ENCODE data around the gene UGT8. TPM values are rescaled to one million over a fixed set of nuclear protein-coding genes. Genes with fewer than 3 reads are reported as not detected.

The UGT8 gene
- total RNA-seq, 4 donors from 2014 or later = 0.73 to 2.6 (median 1.7) TPM

DNA sequence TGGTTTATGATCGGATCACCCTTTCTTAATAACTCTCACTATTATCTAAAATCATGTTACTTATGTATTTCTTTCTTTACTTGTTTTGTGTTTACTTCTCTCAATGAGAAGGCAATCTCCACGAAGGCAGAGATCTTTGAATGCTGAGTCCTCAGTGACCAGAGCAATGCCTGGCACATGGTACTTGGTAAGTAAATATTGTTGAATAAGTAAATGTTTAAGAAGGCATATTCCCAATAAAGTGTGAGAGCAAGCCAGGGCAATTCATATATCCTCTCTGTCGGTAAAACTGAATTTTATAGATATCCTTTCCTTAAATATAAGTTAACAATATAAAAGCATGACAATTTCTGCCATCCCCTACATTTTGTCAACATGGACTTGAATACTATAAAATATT is 94.4 kb downstream of the UGT8 start:
- H3K27ac ChIP-seq = no peak overlapping the region
- no peaks in the 10 kb centered on the region for H3K9me3 ChIP-seq
- TF ChIP-seq POLR2AphosphoS5 (IDR thresholded peaks at IDR 0.05) (no peak), POLR2A (IDR thresholded peaks at IDR 0.05) (no peak), EP300 (IDR thresholded peaks at IDR 0.05) (no peak)
- TF ChIP-seq, protein P1, sequence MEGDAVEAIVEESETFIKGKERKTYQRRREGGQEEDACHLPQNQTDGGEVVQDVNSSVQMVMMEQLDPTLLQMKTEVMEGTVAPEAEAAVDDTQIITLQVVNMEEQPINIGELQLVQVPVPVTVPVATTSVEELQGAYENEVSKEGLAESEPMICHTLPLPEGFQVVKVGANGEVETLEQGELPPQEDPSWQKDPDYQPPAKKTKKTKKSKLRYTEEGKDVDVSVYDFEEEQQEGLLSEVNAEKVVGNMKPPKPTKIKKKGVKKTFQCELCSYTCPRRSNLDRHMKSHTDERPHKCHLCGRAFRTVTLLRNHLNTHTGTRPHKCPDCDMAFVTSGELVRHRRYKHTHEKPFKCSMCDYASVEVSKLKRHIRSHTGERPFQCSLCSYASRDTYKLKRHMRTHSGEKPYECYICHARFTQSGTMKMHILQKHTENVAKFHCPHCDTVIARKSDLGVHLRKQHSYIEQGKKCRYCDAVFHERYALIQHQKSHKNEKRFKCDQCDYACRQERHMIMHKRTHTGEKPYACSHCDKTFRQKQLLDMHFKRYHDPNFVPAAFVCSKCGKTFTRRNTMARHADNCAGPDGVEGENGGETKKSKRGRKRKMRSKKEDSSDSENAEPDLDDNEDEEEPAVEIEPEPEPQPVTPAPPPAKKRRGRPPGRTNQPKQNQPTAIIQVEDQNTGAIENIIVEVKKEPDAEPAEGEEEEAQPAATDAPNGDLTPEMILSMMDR (IDR thresholded peaks at IDR 0.05) = no peak
- H3K4me1 ChIP-seq = no peaks in the 10 kb centered on the region
- 92% methylated on average over 3 of the region's 3 CpGs for WGBS
- no peaks in the 10 kb centered on the region for H3K36me3 ChIP-seq
- no peak for DNase-seq (ENCODE audit: low spot score in 2 of 2)
- no peaks in the 10 kb centered on the region for H3K27me3 ChIP-seq
- no peak overlapping the region for H3K4me3 ChIP-seq

- Histone ChIP-seq H3K36me3 (no peaks in the 10 kb centered on the region), H3K27me3 (no peaks in the 10 kb centered on the region), H3K9me3 (no peaks in the 10 kb centered on the region), H3K27ac (no peak overlapping the region), H3K4me3 (no peak overlapping the region), H3K4me1 (no peaks in the 10 kb centered on the region)
- WGBS = 2% methylated on average over 1 of the region's 1 CpG
- TF ChIP-seq, protein P1 (IDR thresholded peaks at IDR 0.05) = peak in 1 of 2 donors; percentile 24
- TF ChIP-seq EP300 (IDR thresholded peaks at IDR 0.05) = no peak
- no peak for TF ChIP-seq POLR2A (IDR thresholded peaks at IDR 0.05)
- DNase-seq (ENCODE audit: low spot score in 2 of 2) = no peak
These were observed 96.2 kb downstream of the UGT8 start for GRCh38 chr4:114694770-114695169.

GRCh38 chr4:114698231-114698630 is 99.6 kb downstream of the UGT8 start:
- Histone ChIP-seq H3K36me3 (no peaks in the 10 kb centered on the region), H3K4me3 (no peak overlapping the region), H3K4me1 (no peaks in the 10 kb centered on the region), H3K27me3 (no peaks in the 10 kb centered on the region), H3K9me3 (no peaks in the 10 kb centered on the region), H3K27ac (no peak overlapping the region)
- DNase-seq (ENCODE audit: low spot score in 2 of 2) = no peak
- TF ChIP-seq, protein P1 (IDR thresholded peaks at IDR 0.05) = no peak
- TF ChIP-seq EP300 (IDR thresholded peaks at IDR 0.05) = no peak
- TF ChIP-seq POLR2AphosphoS5 (IDR thresholded peaks at IDR 0.05) = no peak
- TF ChIP-seq POLR2A (IDR thresholded peaks at IDR 0.05) = no peak
- 31% methylated on average over 4 of the region's 4 CpGs for WGBS

- DNase-seq (ENCODE audit: low spot score in 2 of 2) = no peak
- no peak for TF ChIP-seq POLR2A (IDR thresholded peaks at IDR 0.05)
- no peak for TF ChIP-seq POLR2AphosphoS5 (IDR thresholded peaks at IDR 0.05)
- TF ChIP-seq EP300 (IDR thresholded peaks at IDR 0.05) = no peak
- TF ChIP-seq, protein P1 (IDR thresholded peaks at IDR 0.05) = no peak
- Histone ChIP-seq H3K4me1 (no peaks in the 10 kb centered on the region), H3K36me3 (no peaks in the 10 kb centered on the region), H3K4me3 (no peak overlapping the region), H3K27me3 (no peaks in the 10 kb centered on the region), H3K9me3 (no peaks in the 10 kb centered on the region), H3K27ac (no peak overlapping the region)
- 80% methylated on average over 5 of the region's 5 CpGs for WGBS
These were observed 102.9 kb downstream of the UGT8 start for GRCh38 chr4:114701491-114701890.

DNA sequence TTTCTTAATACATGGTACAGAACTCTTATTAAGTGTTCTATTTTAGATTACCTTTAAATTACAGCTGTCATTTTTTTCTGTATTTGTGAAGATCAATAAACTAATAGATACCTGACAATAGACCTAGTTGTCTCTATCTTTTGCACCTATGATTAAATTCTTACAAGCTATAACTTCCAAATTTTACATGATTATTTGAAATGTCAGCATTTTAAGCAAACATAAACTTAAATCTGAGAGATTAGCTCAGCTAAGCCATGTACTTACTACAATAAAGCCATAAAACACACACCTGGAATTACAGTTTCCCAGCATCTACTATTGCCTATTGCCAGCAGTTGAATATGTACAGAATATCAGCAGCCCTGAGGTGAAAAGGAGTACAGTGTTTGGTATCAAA is 118.8 kb downstream of the UGT8 start:
- Histone ChIP-seq H3K4me3 (no peak overlapping the region), H3K27ac (no peak overlapping the region), H3K36me3 (no peaks in the 10 kb centered on the region), H3K9me3 (no peaks in the 10 kb centered on the region), H3K27me3 (no peaks in the 10 kb centered on the region), H3K4me1 (no peaks in the 10 kb centered on the region)
- DNase-seq (ENCODE audit: low spot score in 2 of 2) = no peak
- TF ChIP-seq POLR2AphosphoS5 (IDR thresholded peaks at IDR 0.05) (no peak), EP300 (IDR thresholded peaks at IDR 0.05) (no peak), POLR2A (IDR thresholded peaks at IDR 0.05) (no peak)
- TF ChIP-seq, protein P1 (IDR thresholded peaks at IDR 0.05) = no peak
